Activated CD4-positive, alpha-beta T cell treated with anti-CD3 and anti-CD28 coated beads, Interleukin-2, amount 50 U/mL, for 4 hours (primary cell): ENCODE results near the gene MIGA2.
"Not testable (repeated sequence)": the region's sequence is repeated elsewhere in the genome, so short reads cannot be mapped to it uniquely, and the experiment has no call there.

Source experiments
- DNase-seq, 2 experiments: peaks; one replicate each; pipeline ENCODE4 v3.0.0-alpha.2; 2020

Gene MIGA2, protein sequence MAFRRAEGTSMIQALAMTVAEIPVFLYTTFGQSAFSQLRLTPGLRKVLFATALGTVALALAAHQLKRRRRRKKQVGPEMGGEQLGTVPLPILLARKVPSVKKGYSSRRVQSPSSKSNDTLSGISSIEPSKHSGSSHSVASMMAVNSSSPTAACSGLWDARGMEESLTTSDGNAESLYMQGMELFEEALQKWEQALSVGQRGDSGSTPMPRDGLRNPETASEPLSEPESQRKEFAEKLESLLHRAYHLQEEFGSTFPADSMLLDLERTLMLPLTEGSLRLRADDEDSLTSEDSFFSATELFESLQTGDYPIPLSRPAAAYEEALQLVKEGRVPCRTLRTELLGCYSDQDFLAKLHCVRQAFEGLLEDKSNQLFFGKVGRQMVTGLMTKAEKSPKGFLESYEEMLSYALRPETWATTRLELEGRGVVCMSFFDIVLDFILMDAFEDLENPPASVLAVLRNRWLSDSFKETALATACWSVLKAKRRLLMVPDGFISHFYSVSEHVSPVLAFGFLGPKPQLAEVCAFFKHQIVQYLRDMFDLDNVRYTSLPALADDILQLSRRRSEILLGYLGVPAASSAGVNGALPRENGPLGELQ

DNA sequence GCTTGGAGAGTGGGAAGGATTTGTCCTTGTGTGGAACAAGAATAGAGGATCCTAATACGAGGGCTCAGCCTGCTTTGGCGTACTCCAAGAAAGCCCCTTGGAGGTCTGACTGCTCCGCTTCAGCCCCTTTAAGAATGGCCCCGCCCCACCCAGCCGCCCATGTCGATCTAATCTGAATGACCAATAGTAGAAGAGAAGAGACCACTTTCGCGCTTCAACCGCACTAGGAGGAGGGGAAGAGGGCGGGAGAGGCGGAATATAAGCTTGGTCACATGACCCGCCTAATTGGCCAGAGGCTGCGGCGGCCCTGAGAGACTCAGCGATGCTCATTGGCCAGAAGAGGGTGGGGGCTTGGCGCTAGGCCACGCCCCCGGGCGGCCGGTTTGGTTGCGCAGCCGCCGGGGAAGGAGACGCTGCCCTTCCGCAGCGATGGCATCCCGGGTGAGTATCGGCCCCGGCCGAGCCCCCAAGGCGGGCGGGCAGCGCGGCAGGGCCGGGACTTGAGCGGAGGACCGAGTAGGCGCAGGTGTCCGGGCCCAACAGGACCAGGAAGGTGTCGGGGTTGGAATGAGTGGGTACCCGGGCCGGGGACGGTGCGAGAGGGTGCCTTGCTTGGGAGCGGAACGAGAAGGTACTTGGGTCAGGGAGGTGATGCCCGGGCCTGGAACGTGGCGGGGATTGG lies at the start of gene MIGA2:
TSS of gene MIGA2 (plus strand) at position 386 of the 682 bp plus-strand sequence. CDS start 3,969 bp downstream, outside the sequence.
- peak; percentile 86 to 87 for DNase-seq

DNA sequence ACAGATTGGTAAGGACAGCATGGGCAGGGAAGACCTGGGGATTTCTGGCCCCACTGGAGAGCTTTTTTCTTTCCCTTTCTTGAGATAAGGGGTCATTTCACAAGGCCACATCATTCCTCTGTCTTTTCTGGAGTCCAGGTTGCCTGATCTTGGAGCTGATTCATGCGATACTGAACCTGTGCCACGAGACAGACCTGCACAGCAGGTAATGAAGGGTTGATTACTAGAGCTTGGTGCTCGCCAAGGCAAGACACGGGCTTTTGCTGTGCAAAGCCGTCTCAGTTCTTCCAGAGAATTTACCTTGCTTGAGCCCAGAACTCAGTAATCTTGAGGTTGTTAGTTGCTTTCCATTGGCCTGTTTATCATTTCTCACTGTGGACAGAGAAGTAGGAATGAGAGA lies 49.8 kb upstream of the MIGA2 start:
- no peak for DNase-seq

DNA sequence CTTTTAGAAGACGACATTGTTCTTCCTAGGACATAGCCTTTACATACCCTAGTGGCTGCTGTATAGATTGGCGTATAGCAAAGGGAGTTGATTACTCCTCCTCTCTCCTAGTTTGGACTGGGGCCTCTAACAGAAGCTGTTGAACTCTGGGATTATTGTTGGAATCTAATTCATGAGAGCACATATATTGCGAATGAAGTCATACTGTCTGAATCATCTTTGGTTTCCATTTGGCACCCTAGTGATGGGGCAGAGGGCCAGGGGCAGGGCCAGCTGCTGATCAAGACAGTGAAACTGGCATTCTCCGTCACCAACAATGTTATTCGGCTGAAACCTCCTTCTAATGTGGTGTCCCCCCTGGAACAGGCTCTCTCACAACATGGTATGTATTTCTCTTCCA lies 48.6 kb upstream of the MIGA2 start:
- DNase-seq = no peak

DNA sequence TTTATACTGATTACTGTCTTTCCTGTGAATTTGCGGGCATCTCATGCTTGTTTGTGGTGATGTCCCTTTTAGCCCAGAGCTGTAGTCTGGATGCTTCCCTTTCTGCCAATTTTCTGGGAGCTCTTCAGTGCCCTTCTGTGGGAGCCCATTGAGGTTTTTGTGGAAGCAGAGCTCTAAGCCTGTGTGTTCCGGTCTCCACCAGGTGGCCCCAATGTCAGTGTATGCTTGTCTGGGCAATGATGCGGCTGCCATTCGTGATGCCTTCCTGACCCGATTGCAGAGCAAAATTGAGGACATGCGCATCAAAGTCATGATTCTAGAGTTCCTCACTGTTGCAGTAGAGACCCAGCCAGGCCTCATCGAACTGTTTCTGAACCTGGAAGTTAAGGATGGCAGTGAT lies 43.4 kb upstream of the MIGA2 start:
- DNase-seq = no peak

DNA sequence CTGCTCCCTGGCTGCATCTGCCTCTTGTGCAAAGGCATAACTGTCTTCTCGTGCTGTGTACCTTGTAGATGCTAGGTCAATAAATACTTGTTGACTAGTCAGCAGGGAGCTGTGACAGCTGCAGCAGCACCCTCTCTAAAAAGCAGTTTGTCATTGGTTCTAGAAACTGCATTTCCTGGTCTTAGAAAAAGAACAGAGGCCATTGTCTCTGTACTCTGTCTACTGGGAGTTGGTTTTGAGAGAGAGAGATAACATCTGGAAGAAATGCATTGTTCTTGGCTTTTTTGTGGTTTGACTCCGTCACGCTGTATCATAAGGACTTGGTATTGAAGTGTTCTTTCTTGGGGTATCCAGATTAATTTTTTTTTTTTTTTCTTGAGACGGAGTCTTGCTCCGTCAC lies 40.6 kb upstream of the MIGA2 start:
- DNase-seq = no peak

DNA sequence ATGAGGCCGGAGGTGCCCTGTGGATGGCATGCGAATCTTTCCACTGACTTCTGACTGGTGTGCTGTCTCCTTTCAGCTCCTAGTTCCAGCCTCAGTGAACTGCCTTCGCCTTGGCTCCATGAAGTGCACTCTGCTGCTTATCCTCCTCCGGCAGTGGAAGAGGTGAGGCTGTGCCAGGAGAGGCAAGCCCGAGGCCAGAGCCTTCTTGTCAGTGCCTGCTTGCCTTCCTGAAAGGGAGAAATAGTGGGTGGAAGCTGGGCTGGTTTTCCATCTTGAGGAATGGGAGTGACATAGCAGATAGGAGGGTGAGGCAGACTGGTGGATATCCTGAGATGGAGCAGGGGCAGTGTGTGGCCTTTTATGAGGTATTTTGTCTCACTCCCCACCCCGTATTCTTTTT lies 38.0 kb upstream of the MIGA2 start:
- DNase-seq = no peak

DNA sequence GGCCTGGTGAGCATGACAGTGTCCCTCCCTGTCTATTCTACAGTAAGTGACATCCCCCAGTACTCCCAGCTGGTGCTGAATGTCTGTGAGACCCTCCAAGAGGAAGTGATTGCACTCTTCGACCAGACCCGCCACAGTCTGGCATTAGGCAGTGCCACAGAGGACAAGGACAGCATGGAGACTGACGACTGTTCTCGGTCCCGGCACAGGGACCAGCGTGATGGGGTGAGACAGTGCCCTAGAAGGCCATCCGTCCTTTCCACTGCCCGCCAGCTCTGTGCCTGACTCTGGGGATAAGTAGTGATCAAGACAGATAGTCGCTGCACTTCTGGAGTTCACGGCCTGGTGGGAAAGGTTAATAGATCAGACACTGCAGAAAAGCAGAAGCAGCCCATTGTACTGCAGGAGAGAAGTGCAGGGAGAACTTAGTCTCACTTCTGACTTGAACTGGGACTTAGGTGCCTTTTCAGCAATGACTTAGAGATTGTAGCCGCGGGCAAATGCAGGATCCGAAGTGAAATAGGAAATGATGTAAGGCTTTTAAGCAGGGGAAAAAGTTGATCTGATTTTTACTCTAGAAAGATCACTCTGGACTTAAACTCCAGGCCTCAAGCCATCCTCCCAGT lies 36.7 kb upstream of the MIGA2 start:
- no peak for DNase-seq

DNA sequence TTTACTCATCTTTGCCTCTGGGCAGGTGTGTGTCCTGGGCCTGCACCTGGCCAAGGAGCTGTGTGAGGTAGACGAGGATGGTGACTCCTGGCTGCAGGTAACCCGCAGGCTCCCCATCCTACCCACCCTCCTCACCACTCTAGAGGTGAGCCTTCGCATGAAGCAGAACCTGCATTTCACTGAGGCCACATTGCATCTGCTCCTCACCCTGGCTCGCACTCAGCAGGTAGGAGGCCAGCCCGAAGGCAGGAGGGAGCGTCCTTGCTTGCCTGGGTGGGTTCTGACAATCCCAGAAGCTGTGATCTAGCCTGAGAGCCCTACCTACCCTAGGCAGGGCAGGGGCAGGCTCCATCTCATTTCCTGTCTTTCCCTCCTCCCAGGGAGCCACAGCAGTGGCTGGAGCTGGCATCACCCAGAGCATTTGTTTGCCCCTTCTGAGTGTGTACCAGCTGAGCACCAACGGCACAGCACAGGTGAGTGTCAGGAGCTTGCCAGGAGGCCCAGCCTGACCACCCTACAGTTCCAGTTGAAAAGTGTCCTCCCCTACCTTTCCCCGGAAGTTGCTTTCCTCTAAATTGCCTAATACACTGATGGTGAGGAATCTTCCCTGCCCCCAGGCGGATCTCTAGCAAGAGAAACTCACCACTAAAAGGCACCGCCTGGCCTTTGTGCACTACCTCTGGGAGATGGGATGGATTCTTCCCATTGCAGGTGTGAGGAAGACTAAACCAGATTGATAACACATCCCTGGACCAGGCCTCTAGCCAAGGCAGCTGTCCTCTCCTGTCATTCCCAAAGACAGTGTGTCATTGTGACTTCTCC lies 34.7 kb upstream of the MIGA2 start:
- DNase-seq = no peak

DNA sequence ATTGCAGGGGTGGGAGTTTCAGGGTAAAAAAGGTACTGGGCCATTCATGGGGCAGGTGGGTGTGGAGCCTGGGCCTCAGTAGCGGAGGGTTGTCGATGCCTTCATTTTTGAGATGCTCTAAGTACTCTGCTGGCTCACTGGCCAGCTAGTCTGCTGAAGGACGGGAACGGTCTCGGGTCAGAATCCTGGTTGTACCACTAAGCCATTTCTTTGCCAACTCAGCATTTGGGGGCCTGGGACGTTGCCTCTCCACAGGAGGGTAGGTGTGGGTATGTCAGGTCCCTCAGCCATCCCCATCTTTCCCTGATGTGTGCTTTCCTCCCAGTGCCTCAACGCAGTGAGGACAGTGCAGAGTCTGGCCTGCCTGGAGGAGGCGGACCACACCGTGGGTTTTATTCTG lies 33.4 kb upstream of the MIGA2 start:
- no peak for DNase-seq

DNA sequence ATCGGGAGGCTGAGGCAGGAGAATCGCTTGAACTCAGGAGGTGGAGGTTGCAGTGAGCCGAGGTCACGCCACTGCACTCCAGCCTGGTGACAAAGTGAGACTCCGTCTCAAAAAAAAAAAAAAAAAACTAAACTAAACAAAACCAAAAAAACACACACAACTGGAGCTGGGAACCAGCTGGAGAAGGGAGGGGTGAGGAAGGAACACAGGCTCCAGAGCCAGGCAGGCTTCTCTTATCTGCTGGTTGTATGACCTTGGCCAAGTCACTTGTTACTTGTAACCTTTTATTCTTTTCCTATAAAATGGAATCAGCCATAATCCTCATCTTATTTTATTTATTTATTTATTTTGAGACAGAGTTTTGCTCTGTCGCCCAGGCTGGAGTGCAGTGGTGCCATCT lies 32.3 kb upstream of the MIGA2 start:
- not testable (repeated sequence) for DNase-seq

DNA sequence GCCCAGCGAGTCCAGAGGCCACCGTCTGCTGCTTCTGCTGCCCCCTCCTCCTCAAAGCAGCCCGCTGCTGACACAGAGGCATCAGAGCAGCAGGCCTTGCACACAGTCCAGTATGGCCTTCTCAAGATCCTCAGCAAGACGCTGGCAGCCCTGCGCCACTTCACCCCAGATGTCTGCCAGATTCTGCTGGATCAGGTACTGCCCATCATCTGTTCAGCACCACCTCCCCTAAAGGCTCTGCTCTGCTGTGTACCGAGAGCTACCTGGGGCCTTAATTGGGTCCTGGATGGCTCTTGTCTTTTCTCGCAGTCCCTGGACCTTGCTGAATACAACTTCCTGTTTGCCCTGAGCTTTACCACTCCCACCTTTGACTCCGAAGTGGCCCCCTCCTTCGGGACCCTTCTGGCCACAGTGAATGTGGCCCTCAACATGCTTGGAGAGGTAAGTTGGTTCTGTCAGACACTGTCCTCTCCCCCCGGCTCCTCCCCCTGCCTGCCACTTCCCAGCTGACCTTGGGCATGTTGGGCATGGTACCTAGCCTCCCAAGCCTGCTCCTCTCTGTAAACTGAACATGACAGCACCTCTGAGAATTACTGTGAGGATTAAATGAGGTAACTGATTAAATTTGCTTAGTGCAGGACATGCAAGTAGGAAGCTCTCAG lies 31.0 kb upstream of the MIGA2 start:
- DNase-seq = no peak

DNA sequence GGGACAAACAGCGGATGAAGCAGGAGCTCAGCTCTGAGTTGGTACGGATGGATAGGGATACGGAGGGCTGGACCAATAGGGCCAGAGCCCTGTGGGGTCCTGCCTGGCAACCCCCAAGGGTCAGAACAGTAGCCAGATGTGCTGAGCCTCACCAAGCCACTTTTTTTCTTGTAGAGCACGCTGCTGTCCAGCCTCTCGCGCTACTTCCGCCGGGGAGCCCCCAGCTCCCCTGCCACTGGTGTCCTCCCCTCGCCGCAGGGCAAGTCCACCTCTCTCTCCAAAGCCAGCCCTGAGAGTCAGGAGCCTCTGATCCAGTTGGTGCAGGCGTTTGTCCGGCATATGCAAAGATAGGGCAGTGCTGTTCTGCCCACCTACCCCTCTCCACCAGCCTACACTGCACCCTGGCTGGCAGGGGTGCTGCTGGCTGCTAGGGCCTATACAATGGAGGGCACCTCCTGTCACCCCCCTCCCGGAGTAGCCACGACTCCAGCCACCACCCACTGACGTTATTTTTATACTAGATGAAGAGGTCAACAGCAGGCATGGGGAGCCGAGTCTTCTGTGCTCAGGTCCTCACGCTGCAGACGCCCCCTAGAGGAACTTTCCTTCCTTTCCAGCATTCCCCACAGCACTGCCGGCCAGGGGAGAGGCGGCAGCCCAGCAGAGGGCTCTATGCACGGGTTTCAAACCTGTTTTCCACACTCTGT lies 29.9 kb upstream of the MIGA2 start:
- peak; percentile 27 to 37 for DNase-seq

DNA sequence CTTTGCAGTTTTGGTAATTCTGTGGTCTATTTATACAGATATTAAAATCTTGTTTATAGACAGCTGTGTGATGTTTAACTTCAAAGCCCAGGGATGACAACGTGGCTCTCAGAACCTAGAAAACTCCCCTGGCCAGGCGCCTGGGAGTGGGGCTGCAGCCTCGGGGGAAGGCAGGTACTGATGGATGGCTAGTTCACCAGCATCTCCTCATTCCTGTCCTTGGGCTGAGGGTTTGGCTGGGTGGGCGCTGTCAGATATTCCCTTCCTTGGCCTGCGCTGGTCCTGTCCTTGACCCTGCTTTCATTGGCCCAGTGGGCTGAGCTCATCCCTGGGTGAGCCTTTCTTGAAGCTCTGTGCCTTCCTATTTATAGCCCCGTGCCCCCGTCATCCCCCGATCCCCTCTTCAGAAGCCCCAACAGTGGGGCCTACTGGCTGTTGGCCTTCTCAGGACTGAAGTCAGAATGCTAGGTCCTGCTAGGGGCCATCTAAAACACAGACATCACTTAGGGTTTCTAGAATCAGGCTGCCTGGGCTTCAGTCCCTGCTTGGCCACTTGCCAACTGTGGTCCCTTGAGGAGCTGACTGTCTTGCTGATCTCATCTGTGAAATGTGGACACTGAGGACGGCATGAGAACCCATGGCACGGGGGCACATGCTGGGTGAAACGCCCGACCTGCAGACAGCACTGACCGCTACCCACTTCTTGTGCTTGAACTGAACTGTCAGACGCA lies 29.2 kb upstream of the MIGA2 start:
- DNase-seq = no peak

DNA sequence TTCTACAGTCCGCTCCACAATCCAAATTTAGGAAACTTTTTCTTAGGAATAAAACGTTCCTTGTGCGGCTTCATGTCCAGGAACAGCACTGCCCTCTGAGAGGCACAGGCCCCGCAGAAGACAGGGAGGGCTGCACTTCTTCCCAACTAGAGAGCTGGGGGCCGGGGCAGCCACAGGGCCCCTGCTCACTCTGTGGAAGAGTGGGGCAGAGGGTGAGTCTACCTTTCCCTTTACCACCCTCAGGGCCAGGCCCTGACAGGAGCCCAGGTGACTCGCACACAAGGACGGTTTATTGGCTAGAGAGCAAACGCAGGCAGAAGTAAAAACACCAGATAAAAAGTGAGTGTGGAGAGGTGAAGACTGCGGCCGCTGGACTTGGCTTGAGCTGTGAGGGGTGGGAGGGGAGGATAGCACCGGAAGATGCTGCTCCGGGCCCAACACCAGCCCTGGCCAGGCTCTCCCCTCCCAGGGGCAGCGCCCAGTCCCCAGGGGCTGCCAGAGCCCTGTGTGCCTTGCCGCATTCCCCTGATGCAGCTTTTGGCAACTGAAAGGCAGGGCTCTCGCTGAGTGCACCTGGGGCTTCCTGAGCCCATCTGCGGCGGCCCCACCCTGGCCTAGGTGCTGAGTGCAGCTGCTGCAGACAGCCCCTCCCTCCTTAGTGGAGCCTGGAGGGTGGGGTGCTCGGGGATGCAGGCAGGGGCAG lies 28.5 kb upstream of the MIGA2 start:
- no peak for DNase-seq

DNA sequence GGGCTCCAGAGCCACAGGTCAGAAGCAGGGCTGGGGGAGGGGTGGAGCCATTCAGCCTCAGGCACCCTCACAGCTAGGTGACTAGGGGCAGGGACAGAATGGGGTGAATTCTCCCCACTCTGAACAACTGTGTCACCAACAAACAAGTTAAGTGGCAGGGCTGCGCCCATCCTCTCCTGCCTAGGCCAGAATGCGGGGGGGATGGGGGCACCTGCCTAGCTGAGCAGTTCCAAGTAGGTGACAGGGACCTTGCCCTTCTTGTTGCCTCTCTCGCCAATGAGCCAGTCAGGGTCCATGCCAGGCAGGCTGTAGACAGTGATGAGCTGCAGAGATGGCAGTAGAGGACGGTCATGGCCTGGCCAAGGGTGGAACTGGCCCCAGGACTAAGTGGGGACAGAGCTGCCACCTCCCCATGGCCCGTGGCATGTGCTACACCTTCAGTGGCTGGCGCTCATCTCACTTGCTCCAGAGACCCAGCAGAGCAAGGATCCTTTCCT lies 27.9 kb upstream of the MIGA2 start:
- DNase-seq = no peak

DNA sequence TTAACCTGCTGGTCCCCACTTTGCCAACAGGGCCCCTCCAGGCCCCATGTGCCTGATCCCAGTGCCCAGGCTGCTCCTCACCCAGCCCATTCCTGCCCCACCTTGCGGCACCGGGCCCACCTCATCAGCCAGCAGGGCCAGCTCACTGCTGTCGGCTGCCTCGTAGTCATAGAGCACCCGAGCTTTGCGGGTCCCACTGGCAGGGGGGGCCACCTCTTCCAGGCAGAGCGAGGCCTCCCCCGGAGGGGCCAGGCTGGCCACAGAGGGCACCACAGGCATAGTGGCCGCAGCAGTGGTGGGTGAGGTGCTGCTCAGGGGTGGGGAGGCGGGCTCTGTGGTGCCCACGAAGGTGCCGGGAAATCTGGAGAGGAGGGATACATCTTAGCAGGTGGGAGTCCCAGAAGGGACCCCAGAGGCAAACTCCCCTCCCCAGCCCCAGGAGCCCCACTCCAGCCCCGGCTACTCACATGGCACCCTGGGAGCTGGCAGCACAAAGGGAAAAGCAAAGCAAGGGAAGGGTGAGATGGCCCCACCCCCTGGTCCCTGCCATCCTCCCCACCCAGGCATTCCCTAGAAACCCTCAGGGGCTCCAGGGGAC lies 27.3 kb upstream of the MIGA2 start:
- no peak for DNase-seq

DNA sequence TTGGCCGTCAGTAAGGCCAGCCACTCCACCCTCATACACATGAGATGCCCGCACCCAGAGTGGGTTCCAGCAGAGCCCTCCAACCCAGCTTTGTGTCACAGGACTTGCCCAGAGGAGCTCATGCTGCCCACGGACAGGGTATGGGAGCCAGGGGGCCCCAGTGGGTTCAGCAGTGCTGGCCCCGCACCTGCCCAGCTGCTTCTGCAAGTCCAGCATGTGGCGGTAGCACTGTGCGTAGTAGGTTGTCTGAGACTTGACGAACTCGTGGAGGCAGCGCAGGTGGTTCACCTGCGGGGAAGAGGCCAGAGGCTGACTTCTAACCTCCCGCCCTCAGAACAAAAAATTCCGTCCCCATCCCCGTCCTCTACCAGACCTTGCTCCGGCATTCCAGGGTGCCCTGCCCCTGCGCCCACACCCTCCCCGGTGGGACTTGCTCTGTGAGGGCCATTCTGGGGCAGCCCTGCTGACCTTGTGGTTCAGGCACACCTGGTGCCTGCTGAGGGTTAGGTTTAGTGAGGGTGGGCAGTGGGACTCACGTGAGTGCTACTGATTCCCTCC lies 26.8 kb upstream of the MIGA2 start:
- no peak for DNase-seq

DNA sequence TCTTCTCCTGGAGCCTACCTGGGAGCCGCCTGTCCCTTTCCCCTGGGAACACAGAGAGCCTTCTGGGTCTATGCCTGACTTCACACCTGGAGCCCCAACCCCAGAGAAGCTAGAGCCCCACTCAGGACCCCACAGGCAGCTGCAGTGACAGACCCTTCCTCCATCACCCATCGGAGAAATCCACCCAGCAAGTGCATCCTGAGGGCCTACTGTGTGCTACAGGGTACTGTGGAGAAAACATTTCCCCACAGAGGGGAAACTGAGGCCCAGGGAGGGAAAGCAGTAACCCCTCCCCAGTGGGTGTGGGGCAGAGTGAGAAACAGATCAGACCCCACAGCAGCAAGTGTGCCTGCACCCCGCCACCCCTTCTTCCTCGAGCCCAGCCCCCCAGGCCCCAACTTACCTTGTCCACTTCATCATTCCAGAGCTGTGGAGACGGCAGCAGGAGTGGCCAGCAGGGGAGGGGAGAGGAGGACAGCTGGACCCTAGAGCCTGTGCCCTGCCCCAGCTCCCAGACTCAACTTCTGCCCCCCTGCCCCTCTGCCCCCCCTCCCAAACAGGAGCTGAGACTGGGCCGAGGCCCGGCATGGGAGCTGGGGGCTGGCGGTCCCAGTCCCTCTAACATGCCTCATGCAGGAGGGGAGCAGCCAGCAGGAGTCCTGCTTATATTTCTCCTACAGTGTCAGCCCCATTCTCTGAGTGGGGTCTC lies 26.0 kb upstream of the MIGA2 start:
- no peak for DNase-seq
